ENCODE measurements around the gene FBXW10. TPM values are rescaled to one million over a fixed set of nuclear protein-coding genes. Genes with fewer than 3 reads are reported as not detected.
"Not testable (repeated sequence)": the region's sequence is repeated elsewhere in the genome, so short reads cannot be mapped to it uniquely, and the experiment has no call there.

FBXW10 gene
- total and polyA plus RNA-seq, 10 of the 15 experiments (the other 5 are each of a cell fraction or from before 2014, with no cell fraction given), result 0.01 to 0.11 TPM; not detected in 8

DNA sequence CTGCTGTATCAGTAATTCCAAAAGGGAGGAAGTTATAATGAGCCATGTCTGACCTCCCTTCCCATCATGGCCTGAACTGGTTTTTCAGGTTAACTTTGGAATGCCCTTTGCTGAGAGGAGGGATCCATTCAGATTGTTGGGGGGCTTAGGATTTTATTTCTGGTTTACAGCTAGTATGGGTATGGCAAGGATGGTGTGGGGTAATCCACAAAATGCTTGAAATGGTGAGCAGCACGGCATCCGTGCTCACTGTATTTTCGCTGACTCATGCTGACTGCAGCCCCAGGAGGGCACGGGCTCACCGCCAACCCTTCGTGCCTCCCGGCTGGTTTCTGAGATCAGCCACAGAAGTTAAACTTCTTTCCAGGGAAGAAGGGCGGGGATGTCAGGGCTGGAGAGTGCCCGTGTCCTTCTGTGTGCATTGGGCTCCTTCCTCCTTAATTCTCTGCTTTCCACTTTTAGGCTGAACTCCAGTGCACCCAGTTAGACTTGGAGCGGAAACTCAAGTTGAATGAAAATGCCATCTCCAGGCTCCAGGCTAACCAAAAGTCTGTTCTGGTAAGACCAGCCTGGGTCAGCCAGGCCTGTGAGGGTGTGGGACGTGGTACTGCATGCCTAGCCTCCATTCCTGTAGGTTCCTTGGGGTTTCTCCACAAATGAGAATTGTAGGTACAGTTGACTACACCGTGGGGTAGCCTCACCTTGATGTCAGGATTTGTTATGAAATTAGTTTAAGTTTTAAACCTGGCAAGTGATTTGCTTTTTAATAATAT is 21.9 kb upstream of the FBXW10 start:
- SMC1A ChIA-PET (ENCODE audit: uncharacterized antibody, unreplicated experiment); H2AFZ ChIP-seq (ENCODE audit: control insufficient read depth, low read depth, low read length); ATAC-seq; H3K27me3 ChIP-seq (replicated peaks in 1 of 2; ENCODE audit: control insufficient read depth in 2 of 2, insufficient read depth in 2 of 2, low read length in 1 of 2); BruUV-seq (replicated peaks); RAD21 ChIA-PET (ENCODE audit: unreplicated experiment); H3K9ac ChIP-seq (ENCODE audit: control insufficient read depth, insufficient read depth, low read length); H3K4me1 ChIP-seq (ENCODE audit: control insufficient read depth, insufficient read depth, low read length); H3K4me2 ChIP-seq (ENCODE audit: control insufficient read depth, insufficient read depth); H3K9me3 ChIP-seq (replicated peaks; ENCODE audit: control insufficient read depth, insufficient read depth, low read length); H3K79me2 ChIP-seq (ENCODE audit: control insufficient read depth, insufficient read depth, low read length); FAIRE-seq; DNase-seq (ENCODE audit: low read depth, low spot score); in situ Hi-C loops (cut with MboI); H3K36me3 ChIP-seq (ENCODE audit: control insufficient read depth in 2 of 2, insufficient read depth in 2 of 2, low read length in 1 of 2); POLR2A ChIA-PET; H3K27ac ChIP-seq (ENCODE audit: control insufficient read depth, insufficient read depth); intact Hi-C loops (cut with micrococcal nuclease; ENCODE audit: unreplicated experiment); H3K4me3 ChIP-seq; CTCF ChIA-PET; H4K20me1 ChIP-seq (ENCODE audit: control insufficient read depth, insufficient read depth): not testable (repeated sequence)
- 74% methylated on average over 4 of the region's 12 CpGs for WGBS (ENCODE audit: insufficient coverage, insufficient replicate concordance, low lambda C conversion rate, missing lambda C conversion rate)

DNA sequence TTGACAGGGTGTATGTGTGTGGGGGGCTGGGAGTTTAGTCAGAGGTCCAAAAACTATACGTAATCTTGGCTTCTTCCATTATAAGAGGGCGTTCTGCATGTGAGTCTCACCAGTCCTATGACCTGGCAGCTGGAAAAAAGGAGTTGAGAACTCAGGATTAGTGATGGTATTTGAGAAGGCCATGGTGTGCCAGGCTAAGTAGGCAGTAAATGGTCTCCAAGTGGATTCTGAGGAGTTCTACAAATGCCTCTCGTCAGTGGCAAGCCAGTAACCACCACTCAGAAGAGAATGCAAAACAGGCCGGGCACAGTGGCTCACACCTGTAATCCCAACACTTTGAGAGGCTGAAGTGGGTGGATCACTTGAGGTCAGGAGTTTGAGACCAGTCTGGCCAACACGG is 21.2 kb upstream of the FBXW10 start:
- H3K27me3 ChIP-seq (replicated peaks in 1 of 2; ENCODE audit: control insufficient read depth in 2 of 2, insufficient read depth in 2 of 2, low read length in 1 of 2); H3K36me3 ChIP-seq (ENCODE audit: control insufficient read depth in 2 of 2, insufficient read depth in 2 of 2, low read length in 1 of 2); H3K79me2 ChIP-seq (ENCODE audit: control insufficient read depth, insufficient read depth, low read length); H4K20me1 ChIP-seq (ENCODE audit: control insufficient read depth, insufficient read depth); H3K27ac ChIP-seq (ENCODE audit: control insufficient read depth, insufficient read depth); POLR2A ChIA-PET; H3K9me3 ChIP-seq (replicated peaks; ENCODE audit: control insufficient read depth, insufficient read depth, low read length); RAD21 ChIA-PET (ENCODE audit: unreplicated experiment); CTCF ChIA-PET; H2AFZ ChIP-seq (ENCODE audit: control insufficient read depth, low read depth, low read length); H3K9ac ChIP-seq (ENCODE audit: control insufficient read depth, insufficient read depth, low read length); ATAC-seq; FAIRE-seq; DNase-seq (ENCODE audit: low read depth, low spot score); H3K4me3 ChIP-seq; in situ Hi-C loops (cut with MboI); H3K4me2 ChIP-seq (ENCODE audit: control insufficient read depth, insufficient read depth); H3K4me1 ChIP-seq (ENCODE audit: control insufficient read depth, insufficient read depth, low read length); BruUV-seq (replicated peaks); SMC1A ChIA-PET (ENCODE audit: uncharacterized antibody, unreplicated experiment); intact Hi-C loops (cut with micrococcal nuclease; ENCODE audit: unreplicated experiment): not testable (repeated sequence)
- WGBS (ENCODE audit: insufficient coverage, insufficient replicate concordance, low lambda C conversion rate, missing lambda C conversion rate), result 74% methylated on average over 5 of the region's 5 CpGs

DNA sequence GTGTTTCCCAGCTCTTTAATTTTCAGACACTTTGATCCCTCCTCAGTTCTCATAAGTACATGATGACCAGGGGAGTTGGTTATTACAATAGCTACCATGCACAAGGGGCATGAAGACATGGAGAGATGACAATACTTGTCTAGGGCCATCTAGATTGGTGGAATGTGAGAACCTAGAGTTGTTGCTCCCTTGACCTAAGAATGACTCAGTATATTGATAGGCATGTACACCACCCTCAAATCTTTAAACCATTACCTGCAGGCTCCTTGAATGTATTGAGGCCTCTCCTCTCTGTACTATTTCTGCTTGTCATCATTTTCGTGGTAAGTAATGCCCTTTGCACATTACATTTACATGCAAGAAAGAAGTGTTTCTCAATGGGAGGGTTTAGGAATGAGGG is 20.3 kb upstream of the FBXW10 start:
- BruUV-seq (replicated peaks); in situ Hi-C loops (cut with MboI): not testable (repeated sequence)

DNA sequence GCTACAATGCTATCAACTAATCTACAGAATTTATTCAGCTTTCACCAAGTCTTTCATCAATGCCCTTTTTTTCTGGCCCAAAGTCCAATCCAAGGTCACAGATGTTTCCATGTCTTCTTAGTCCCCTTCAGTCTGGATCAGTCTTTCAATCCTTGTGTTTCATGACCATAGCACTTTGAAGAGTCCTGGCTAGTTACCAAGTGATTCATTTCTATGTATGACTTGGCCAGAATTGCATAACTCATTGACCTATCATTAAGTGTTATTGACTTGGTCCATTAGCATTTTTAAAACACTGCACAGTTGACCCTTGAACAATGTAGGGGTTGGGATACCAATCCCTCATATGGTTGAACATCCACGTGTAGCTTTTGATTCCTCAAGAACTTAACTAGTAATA is 11.4 kb upstream of the FBXW10 start:
- FAIRE-seq, result peak; percentile 76
- DNase-seq (ENCODE audit: low read depth, low spot score); H3K36me3 ChIP-seq (ENCODE audit: control insufficient read depth in 2 of 2, insufficient read depth in 2 of 2, low read length in 1 of 2); H3K4me1 ChIP-seq (ENCODE audit: control insufficient read depth, insufficient read depth, low read length); CTCF ChIA-PET; ATAC-seq; H3K9me3 ChIP-seq (replicated peaks; ENCODE audit: control insufficient read depth, insufficient read depth, low read length); H3K4me2 ChIP-seq (ENCODE audit: control insufficient read depth, insufficient read depth); POLR2A ChIA-PET; SMC1A ChIA-PET (ENCODE audit: uncharacterized antibody, unreplicated experiment); H3K79me2 ChIP-seq (ENCODE audit: control insufficient read depth, insufficient read depth, low read length); RAD21 ChIA-PET (ENCODE audit: unreplicated experiment); in situ Hi-C loops (cut with MboI); H3K27me3 ChIP-seq (replicated peaks in 1 of 2; ENCODE audit: control insufficient read depth in 2 of 2, insufficient read depth in 2 of 2, low read length in 1 of 2); H3K4me3 ChIP-seq; H3K27ac ChIP-seq (ENCODE audit: control insufficient read depth, insufficient read depth); H4K20me1 ChIP-seq (ENCODE audit: control insufficient read depth, insufficient read depth); intact Hi-C loops (cut with micrococcal nuclease; ENCODE audit: unreplicated experiment); H2AFZ ChIP-seq (ENCODE audit: control insufficient read depth, low read depth, low read length); BruUV-seq (replicated peaks); H3K9ac ChIP-seq (ENCODE audit: control insufficient read depth, insufficient read depth, low read length): not testable (repeated sequence)
- WGBS (ENCODE audit: insufficient coverage, insufficient replicate concordance, low lambda C conversion rate, missing lambda C conversion rate), result 7% methylated on average over 1 of the region's 1 CpG

More for the DNA sequence above, 20.3 kb upstream of the FBXW10 start:
- H3K4me3 ChIP-seq; H3K9me3 ChIP-seq (replicated peaks; ENCODE audit: control insufficient read depth, insufficient read depth, low read length); H2AFZ ChIP-seq (ENCODE audit: control insufficient read depth, low read depth, low read length); DNase-seq (ENCODE audit: low read depth, low spot score); SMC1A ChIA-PET (ENCODE audit: uncharacterized antibody, unreplicated experiment); ATAC-seq; RAD21 ChIA-PET (ENCODE audit: unreplicated experiment); H3K79me2 ChIP-seq (ENCODE audit: control insufficient read depth, insufficient read depth, low read length); POLR2A ChIA-PET; H4K20me1 ChIP-seq (ENCODE audit: control insufficient read depth, insufficient read depth); intact Hi-C loops (cut with micrococcal nuclease; ENCODE audit: unreplicated experiment); CTCF ChIA-PET; H3K4me1 ChIP-seq (ENCODE audit: control insufficient read depth, insufficient read depth, low read length); H3K36me3 ChIP-seq (ENCODE audit: control insufficient read depth in 2 of 2, insufficient read depth in 2 of 2, low read length in 1 of 2); H3K9ac ChIP-seq (ENCODE audit: control insufficient read depth, insufficient read depth, low read length); H3K4me2 ChIP-seq (ENCODE audit: control insufficient read depth, insufficient read depth); H3K27me3 ChIP-seq (replicated peaks in 1 of 2; ENCODE audit: control insufficient read depth in 2 of 2, insufficient read depth in 2 of 2, low read length in 1 of 2); H3K27ac ChIP-seq (ENCODE audit: control insufficient read depth, insufficient read depth): not testable (repeated sequence)
- FAIRE-seq, result peak; percentile 18
- 81% methylated on average over 1 of the region's 1 CpG for WGBS (ENCODE audit: insufficient coverage, insufficient replicate concordance, low lambda C conversion rate, missing lambda C conversion rate)

All from GM12878 (cell line).